IPS-20b (cell line): ENCODE data around the gene LUZP1.

Experiments
- H3K27ac ChIP-seq: one replicate; pipeline ENCODE4 v1.5.1; 2013; ENCODE audit warnings: low read length
- H3K27me3 ChIP-seq: 2 replicates; pipeline ENCODE4 v1.6.1; 2013; ENCODE audit warnings: mild to moderate bottlenecking, low read length, inconsistent platforms; ENCODE audit not compliant: insufficient read depth
- H3K36me3 ChIP-seq: 2 replicates; pipeline ENCODE4 v1.6.1; 2013; ENCODE audit warnings: low read depth, mild to moderate bottlenecking, inconsistent platforms, low read length, moderate library complexity; ENCODE audit not compliant: insufficient read depth
- H3K4me1 ChIP-seq: 2 replicates; pipeline ENCODE4 v1.6.1; 2013; ENCODE audit warnings: mild to moderate bottlenecking, control low read depth, inconsistent platforms, low read length, moderate library complexity; ENCODE audit not compliant: insufficient read depth
- H3K4me3 ChIP-seq: 2 replicates; pipeline ENCODE4 v1.5.1; 2013; ENCODE audit warnings: mild to moderate bottlenecking, low read length, inconsistent platforms
- H3K9ac ChIP-seq: 2 replicates; pipeline ENCODE4 v1.6.1; 2013; ENCODE audit warnings: low read depth, mild to moderate bottlenecking, inconsistent platforms, low read length, moderate library complexity
- H3K9me3 ChIP-seq: 2 replicates; pipeline ENCODE4 v1.6.1; 2013; ENCODE audit warnings: mild to moderate bottlenecking, low read depth, low read length, inconsistent platforms; ENCODE audit not compliant: insufficient read depth

Gene LUZP1

DNA sequence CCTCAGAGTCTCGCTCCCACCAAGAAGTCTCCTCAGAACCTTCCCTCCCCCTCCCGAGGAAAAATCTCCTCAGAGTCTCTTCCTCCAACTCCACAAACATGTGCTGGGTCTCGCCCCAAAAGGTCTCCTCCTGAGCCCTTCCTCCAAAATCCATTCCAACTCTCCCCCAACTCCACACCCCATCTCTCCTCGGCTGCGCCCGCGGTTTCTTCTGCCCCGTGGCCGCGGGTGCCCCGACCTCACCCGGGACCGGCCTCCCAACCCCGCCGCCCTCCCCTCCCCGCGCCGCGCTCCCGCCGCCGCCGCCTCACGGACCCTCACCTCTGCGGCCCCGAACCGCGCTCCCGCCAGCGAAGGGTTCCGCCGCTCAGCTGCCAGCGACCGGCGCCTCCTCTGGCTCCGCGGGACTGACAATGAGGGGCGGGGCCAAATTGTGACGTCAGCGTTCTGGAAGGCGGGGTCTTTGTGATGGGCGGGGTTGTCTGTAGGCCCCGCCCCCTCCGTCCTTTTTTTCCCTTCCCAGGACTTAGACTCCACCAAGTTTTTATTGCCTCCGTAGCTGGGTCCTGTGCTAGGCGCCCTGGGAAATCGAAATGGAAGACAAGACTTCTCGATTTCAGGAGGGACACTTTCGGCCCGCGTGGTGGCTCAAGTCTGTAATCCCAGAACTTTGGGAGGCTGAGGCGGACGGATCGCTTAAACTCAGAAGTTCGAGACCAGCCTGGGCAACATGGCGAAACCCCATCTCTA is at the start of gene LUZP1:
LUZP1 (minus strand) TSS at position 412 of the 750 bp plus-strand sequence.
- peak within 1 kb of the TSS; percentile 93 for H3K9ac ChIP-seq
- no peaks in the 10 kb centered on the region for H3K27me3 ChIP-seq
- peak within 1 kb of the TSS; percentile 93 for H3K4me3 ChIP-seq
- H3K4me1 ChIP-seq = peaks cover 6% of the 10 kb centered on the region; the same call in 1 of the 2 replicates
- H3K36me3 ChIP-seq = no peaks in the 10 kb centered on the region
- no peaks in the 10 kb centered on the region for H3K9me3 ChIP-seq
- peak within 1 kb of the TSS; percentile 53 for H3K27ac ChIP-seq

DNA sequence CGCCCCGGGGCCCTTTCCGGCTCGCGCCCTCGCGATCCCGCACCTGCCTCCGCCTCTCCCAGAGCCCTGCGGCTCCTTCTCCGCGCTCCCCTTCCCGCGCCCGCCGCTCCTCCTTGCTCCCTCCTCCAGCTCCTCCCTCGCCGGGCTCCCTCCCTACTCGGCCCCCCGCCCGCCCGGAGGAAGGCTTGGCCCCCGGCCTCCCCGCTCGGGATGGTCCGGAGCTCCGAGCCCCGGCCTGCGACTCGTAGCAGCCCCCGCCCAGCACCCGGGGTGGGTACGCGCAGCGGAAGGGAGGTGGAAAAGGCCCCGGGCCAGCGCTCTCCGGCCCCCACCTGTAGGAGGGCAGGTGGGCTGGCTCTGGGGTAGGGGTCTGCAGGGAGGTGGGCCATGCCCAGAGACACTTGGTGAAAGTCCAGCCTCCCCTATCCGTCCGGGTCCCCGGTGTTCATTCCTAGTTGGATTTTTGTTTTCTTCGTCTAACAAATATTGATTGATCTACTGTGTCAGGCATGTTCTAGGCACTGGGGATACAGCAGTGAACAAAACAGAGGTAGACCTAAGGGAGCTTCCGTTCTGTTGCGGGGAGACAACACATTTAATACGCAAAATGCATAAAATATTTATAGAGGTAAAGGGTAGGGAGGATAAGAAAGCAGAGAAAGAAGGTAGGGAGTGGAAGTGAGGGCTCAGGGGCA is 48.9 kb upstream of the LUZP1 start, which contains the start of gene HTR1D:
HTR1D (minus strand) TSS at position 82 of the 695 bp plus-strand sequence. CDS start 23,283 bp downstream, outside the sequence.
- Histone ChIP-seq H3K4me1 (no peaks in the 10 kb centered on the region), H3K27me3 (peaks cover 32% of the 10 kb centered on the region), H3K9ac (peak within 1 kb of the TSS; percentile 34; the same call in 1 of the 2 replicates), H3K4me3 (peak within 1 kb of the TSS; percentile 74), H3K36me3 (no peaks in the 10 kb centered on the region), H3K27ac (no peak within 1 kb of the TSS), H3K9me3 (no peaks in the 10 kb centered on the region)

DNA sequence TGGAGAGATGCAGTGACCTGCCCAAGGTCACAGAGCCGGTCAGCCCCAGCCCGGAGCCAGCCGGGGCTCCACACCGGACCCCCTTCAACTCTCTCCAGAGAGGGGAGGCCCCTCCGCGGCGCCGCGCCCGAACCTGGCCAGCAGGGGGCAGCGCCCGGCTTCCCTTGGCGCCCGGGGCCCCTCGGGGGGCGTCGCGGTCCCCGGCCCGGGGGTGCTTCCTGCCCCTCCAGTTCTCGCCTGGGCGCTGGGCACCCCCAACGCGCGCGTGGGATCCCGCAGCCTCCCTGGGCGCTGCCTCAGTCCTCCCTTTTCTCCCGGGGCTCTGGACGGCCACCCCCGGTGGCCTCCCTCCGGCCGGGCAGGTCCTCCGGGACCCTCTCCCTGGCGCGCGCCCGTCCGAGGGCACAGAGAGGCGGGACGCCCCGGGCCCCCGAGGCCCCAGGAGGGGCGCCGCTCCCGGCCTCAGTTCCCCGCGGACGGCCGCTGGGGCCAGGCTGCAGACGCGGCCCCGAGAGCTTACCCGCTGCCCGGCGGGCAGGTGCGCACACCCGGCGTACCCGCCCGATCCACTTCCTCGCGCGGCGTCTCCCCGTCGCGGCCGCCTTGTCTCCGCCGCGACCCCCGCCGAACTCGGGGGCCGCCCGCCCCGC is 48.2 kb upstream of the LUZP1 start:
- peaks cover 32% of the 10 kb centered on the region for H3K27me3 ChIP-seq

DNA sequence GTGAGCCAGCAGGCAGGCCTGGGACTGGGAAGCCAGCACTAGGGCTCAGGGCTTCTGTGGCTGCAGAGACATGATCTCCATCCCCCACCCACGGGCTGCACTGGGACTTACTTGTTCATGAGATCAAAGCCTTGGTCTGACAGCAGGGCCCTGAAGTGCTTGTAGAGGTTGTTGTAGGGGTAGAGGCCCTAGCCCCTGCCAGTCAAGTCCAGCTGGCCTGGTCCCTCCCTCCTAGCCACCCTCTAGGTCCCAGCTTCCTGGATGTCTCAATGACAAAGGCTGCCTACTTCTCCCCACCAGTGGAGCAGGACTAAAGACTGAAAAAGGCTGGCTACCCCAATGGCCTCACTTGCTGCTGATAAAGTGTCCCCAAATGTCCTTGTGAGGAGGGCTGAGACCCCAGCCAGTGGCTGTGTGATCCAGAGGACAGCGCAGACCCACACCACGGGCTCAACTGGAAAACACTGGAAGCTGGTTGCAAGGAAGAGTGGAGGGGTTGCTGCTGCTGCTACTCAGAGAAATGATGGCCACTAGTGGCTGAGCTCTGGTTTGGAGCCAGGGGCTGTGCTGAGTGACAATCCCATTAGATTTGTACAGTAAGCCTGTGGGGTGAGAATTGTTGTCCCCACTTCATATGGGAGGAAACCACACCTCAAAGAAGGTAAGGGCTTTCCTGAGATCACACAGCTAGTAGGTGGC is 47.2 kb upstream of the LUZP1 start:
- H3K27me3 ChIP-seq = peaks cover 32% of the 10 kb centered on the region
- peak overlapping the region; percentile 74 for H3K4me3 ChIP-seq
- no peak overlapping the region for H3K9ac ChIP-seq

More for the DNA sequence above, 48.2 kb upstream of the LUZP1 start:
- peak overlapping the region; percentile 74 for H3K4me3 ChIP-seq
- no peaks in the 10 kb centered on the region for H3K36me3 ChIP-seq
- no peaks in the 10 kb centered on the region for H3K4me1 ChIP-seq
- no peak overlapping the region for H3K27ac ChIP-seq
- peak overlapping the region; percentile 34; the same call in 1 of the 2 replicates for H3K9ac ChIP-seq
- no peaks in the 10 kb centered on the region for H3K9me3 ChIP-seq

DNA sequence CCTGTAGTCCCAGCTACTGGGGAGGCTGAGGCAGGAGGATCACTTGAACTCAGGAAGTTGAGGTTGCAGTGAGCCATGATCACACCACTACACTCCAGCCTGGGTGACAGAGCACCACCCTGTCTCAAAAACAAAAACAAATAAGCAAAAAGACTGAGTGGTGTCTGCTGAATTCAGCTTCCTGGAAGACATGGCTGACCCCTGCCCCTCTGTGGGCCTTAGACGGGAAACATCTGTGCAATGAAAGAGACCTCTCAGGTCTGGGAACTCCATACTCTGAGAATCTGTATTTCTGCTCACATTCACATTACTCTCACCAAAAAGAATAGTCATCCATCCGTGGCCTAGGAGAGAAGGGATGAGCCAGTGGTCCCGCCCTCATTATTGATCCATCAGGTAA is 46.6 kb upstream of the LUZP1 start:
- no peaks in the 10 kb centered on the region for H3K9me3 ChIP-seq
- no peaks in the 10 kb centered on the region for H3K4me1 ChIP-seq
- H3K27ac ChIP-seq = no peak overlapping the region
- H3K9ac ChIP-seq = no peak overlapping the region
- H3K36me3 ChIP-seq = no peaks in the 10 kb centered on the region
- no peak overlapping the region for H3K4me3 ChIP-seq
- peaks cover 32% of the 10 kb centered on the region for H3K27me3 ChIP-seq

More for the DNA sequence above, 47.2 kb upstream of the LUZP1 start:
- Histone ChIP-seq H3K9me3 (no peaks in the 10 kb centered on the region), H3K27ac (no peak overlapping the region), H3K36me3 (no peaks in the 10 kb centered on the region), H3K4me1 (no peaks in the 10 kb centered on the region)

DNA sequence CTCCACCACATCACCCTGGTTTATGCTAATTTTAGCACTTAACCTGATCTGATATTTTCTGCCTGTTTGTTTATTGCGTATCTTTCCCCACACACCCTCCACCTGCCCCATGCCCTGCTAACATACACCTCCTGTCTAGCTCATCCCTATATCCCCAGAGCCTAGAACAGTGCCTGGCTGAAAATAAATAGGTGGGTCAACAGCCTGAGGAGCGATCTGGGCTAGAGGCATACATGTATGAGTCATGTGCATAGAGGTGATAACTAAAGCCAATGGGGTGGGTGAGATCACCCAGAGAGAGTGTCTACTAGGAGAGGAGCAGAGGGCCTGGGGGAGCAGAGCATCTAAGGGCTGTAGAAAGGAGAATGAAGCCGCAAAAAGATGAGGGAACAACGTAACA is 46.0 kb upstream of the LUZP1 start:
- Histone ChIP-seq H3K27me3 (peaks cover 32% of the 10 kb centered on the region), H3K4me1 (no peaks in the 10 kb centered on the region), H3K36me3 (no peaks in the 10 kb centered on the region), H3K9me3 (no peaks in the 10 kb centered on the region), H3K27ac (no peak overlapping the region), H3K4me3 (no peak overlapping the region), H3K9ac (no peak overlapping the region)

DNA sequence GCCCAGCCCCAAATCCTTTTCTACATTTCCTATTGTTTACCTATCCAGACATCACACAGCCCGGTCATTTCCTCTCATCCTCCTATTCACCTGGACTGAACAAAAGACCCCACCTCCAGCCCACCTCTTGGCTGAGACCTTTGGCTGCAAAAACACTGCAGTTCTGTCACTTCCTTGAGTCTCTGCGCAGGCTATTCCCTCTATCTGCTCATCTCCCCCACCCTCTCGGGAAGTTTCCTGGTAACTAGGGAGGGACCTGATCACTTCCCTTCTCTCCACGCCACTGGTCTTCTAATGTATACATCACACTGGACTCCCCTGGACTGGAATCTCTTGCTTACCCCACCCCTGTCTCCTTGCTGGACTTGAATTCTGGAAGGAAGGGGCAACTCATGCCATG is 43.3 kb upstream of the LUZP1 start:
- no peak overlapping the region for H3K4me3 ChIP-seq
- no peak overlapping the region for H3K9ac ChIP-seq
- H3K9me3 ChIP-seq = no peaks in the 10 kb centered on the region
- H3K4me1 ChIP-seq = no peaks in the 10 kb centered on the region
- H3K27ac ChIP-seq = no peak overlapping the region
- H3K27me3 ChIP-seq = peaks cover 11% of the 10 kb centered on the region
- no peaks in the 10 kb centered on the region for H3K36me3 ChIP-seq

DNA sequence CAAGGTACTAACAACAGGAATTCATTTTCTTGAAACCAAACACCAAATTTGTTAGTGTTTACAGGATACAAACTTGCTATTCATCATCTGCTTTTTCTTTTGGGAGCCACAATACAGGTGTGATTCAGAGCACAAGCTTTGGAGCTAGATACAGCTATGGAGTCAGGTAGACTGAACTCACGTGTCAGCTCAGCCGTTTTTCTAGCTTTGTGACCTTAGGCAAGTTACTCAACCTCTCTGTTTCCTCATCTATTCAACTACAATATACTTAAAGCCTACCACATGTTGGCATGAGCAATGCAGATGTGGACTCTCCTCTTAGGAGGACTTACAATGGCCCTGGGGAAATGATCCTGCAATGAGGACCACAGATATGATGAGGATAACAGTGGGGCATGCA is 42.3 kb upstream of the LUZP1 start:
- no peak overlapping the region for H3K27ac ChIP-seq
- H3K4me1 ChIP-seq = no peaks in the 10 kb centered on the region
- H3K9ac ChIP-seq = no peak overlapping the region
- H3K4me3 ChIP-seq = no peak overlapping the region
- no peaks in the 10 kb centered on the region for H3K36me3 ChIP-seq
- no peaks in the 10 kb centered on the region for H3K9me3 ChIP-seq
- peaks cover 2% of the 10 kb centered on the region; the same call in 1 of the 2 replicates for H3K27me3 ChIP-seq

DNA sequence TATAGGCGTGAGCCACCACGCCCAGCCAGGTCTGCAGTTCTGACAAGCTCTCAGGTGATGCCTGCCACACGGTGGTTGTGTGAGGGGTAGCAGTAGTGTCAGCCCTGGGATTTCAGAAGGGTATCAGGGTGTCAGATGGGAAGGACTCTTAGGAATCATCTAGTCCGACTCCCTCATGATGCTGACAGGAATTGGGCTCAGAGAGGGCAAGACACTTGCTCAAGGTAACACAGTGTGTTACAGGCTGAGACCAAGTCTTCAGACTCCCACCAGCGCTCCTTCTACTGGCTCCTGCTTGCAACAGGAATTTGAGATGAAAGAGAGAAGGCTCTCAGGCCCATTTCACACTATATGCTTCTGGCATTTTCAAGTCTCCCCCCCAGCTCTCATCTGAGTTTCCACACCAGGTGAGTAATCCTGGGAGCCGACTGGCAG is 41.7 kb upstream of the LUZP1 start:
- Histone ChIP-seq H3K4me3 (no peak overlapping the region), H3K27ac (no peak overlapping the region), H3K9me3 (no peaks in the 10 kb centered on the region), H3K36me3 (no peaks in the 10 kb centered on the region), H3K27me3 (no peaks in the 10 kb centered on the region), H3K4me1 (no peaks in the 10 kb centered on the region), H3K9ac (no peak overlapping the region)

DNA sequence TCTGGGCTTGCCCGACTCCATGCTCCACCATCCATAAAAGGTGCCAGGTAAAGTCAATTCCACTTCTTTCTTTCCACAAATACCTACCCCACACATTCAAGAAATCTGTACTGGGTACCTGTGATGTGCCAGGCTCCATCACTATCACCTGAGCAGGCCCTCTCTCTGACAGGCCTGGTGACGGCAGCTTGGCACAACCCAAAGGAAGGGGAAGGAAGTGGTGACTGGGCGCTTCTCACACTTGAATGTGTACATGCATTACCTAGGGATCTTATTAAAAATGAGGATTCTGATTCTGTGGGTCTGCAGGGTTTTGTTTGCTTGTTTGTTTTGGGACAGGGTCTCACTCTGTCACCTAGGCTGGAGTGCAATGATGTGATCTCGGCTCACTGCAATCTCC is 41.1 kb upstream of the LUZP1 start:
- Histone ChIP-seq H3K4me1 (no peaks in the 10 kb centered on the region), H3K9me3 (no peaks in the 10 kb centered on the region), H3K9ac (no peak overlapping the region), H3K27ac (no peak overlapping the region), H3K27me3 (no peaks in the 10 kb centered on the region), H3K4me3 (no peak overlapping the region), H3K36me3 (no peaks in the 10 kb centered on the region)

DNA sequence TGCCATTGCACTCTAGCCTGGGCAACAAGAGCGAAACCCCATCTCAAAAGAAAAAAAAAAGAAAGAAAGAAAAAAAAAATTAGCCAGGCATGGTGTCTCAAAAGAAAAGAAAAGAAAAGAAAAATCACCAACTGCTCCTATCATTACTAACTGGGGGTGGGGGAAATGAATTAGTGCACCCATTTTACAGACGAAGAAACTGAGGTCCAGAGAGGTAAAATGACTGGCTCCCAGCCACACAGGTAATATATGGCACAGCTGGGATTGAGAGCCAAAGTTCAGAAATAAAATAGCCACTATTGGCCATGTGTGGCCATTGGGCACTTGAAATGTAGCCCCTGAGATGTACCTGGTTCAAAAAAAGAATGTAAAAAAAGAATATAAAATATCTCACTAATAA is 39.9 kb upstream of the LUZP1 start:
- no peaks in the 10 kb centered on the region for H3K4me1 ChIP-seq
- H3K4me3 ChIP-seq = no peak overlapping the region
- no peaks in the 10 kb centered on the region for H3K36me3 ChIP-seq
- no peaks in the 10 kb centered on the region for H3K9me3 ChIP-seq
- no peak overlapping the region for H3K9ac ChIP-seq
- no peak overlapping the region for H3K27ac ChIP-seq
- no peaks in the 10 kb centered on the region for H3K27me3 ChIP-seq
